Ascending aorta (tissue), 2 donors: ENCODE measurements around the gene ZFYVE28. TPM values are rescaled to one million over a fixed set of nuclear protein-coding genes. Genes with fewer than 3 reads are reported as not detected.
A peak's percentile ranks its signal among the peaks of the same experiment; 100 is the strongest.

Source experiments
- DNase-seq, 2 donors: peaks; one replicate each; pipeline ENCODE4 v3.0.0-alpha.2; 2019; ENCODE audit warnings: low spot score in 2 of 2
- H3K27ac ChIP-seq, 2 donors: fragments of 200-600 bp; sonication (generic); one replicate each; pipeline ENCODE4 v1.5.1; 2016 to 2017; ENCODE audit warnings: mild to moderate bottlenecking in 1 of 2
- H3K27me3 ChIP-seq: fragments of 200-600 bp; sonication (generic); one replicate; pipeline ENCODE4 v1.5.1; 2017
- H3K36me3 ChIP-seq, 2 donors: fragments of 200-600 bp; sonication (generic); one replicate each; pipeline ENCODE4 v1.5.1; 2016
- H3K4me1 ChIP-seq, 2 donors: fragments of 200-600 bp; sonication (generic); one replicate each; pipeline ENCODE4 v1.5.1; 2016 to 2017; ENCODE audit warnings: mild to moderate bottlenecking in 1 of 2
- H3K4me3 ChIP-seq, 2 donors: fragments of 200-600 bp; sonication (generic); one replicate each; pipeline ENCODE4 v1.5.1; 2016 to 2017; ENCODE audit warnings: mild to moderate bottlenecking in 1 of 2
- H3K9me3 ChIP-seq, 2 donors: fragments of 200-600 bp; sonication (generic); one replicate each; pipeline ENCODE4 v1.5.1; 2016
- CTCF ChIP-seq, 3 experiments: fragments of 200-600 bp in 2 of 3; fragments of 450-650 bp in 1 of 3; sonication (generic) in 2 of 3; IDR thresholded peaks; one replicate each; pipeline ENCODE4 v1.5.1; 2016 to 2019; ENCODE audit warnings: antibody characterized with exemption in 3 of 3, mild to moderate bottlenecking in 1 of 3, moderate library complexity in 1 of 3
- intact Hi-C: fragments of 100-400 bp; cut with DNase I; formaldehyde crosslinking; loops from one replicate; pipeline ENCODE4 v1.15.1; 2023
- total RNA-seq: library from RNA; depleted of rRNA; stranded (reverse); fragments of >200 nt; gene quantifications from one replicate; pipeline ENCODE4 v1.1.0, GENCODE V29; 2016

The ZFYVE28 gene
- total RNA-seq, 1 donor from 2014 or later = 12.3 TPM

GRCh38 chr4:2301225-2301642 is 117.2 kb downstream of the ZFYVE28 start:
- no peak for TF ChIP-seq CTCF (IDR thresholded peaks at IDR 0.05)
- DNase-seq = no peak
- no peak overlapping the region for H3K27ac ChIP-seq

GRCh38 chr4:2300431-2301224 is 117.8 kb downstream of the ZFYVE28 start:
- intact Hi-C loops = no loop called here
- H3K9me3 ChIP-seq = no peaks in the 10 kb centered on the region
- H3K4me3 ChIP-seq = no peak overlapping the region
- H3K27me3 ChIP-seq = no peaks in the 10 kb centered on the region
- no peak for TF ChIP-seq CTCF (IDR thresholded peaks at IDR 0.05)
- no peak overlapping the region for H3K27ac ChIP-seq
- DNase-seq = peak in 1 of 2 donors; percentile 56
- H3K36me3 ChIP-seq = peaks cover 0 to 5% of the 10 kb centered on the region in 2 donors
- H3K4me1 ChIP-seq = no peaks in the 10 kb centered on the region

More at GRCh38 chr4:2301225-2301642, 117.2 kb downstream of the ZFYVE28 start:
- Histone ChIP-seq H3K36me3 (peaks cover 0 to 5% of the 10 kb centered on the region in 2 donors), H3K27me3 (no peaks in the 10 kb centered on the region), H3K9me3 (no peaks in the 10 kb centered on the region), H3K4me1 (no peaks in the 10 kb centered on the region), H3K4me3 (no peak overlapping the region)
- intact Hi-C loops = no loop called here

GRCh38 chr4:2299794-2300193 is 118.7 kb downstream of the ZFYVE28 start:
- intact Hi-C loops = no loop called here
- H3K9me3 ChIP-seq = no peaks in the 10 kb centered on the region
- no peak overlapping the region for H3K4me3 ChIP-seq
- no peak overlapping the region for H3K27ac ChIP-seq
- TF ChIP-seq CTCF (IDR thresholded peaks at IDR 0.05) = no peak
- peaks cover 0 to 5% of the 10 kb centered on the region in 2 donors for H3K36me3 ChIP-seq
- peak in 1 of 2 donors; percentile 33 for DNase-seq
- H3K27me3 ChIP-seq = no peaks in the 10 kb centered on the region
- H3K4me1 ChIP-seq = no peaks in the 10 kb centered on the region

- no peaks in the 10 kb centered on the region for H3K4me1 ChIP-seq
- H3K27ac ChIP-seq = no peak overlapping the region
- no peak for TF ChIP-seq CTCF (IDR thresholded peaks at IDR 0.05)
- H3K4me3 ChIP-seq = no peak overlapping the region
- H3K27me3 ChIP-seq = no peaks in the 10 kb centered on the region
- H3K9me3 ChIP-seq = no peaks in the 10 kb centered on the region
- intact Hi-C loops = no loop called here
- peak in 1 of 2 donors; percentile 53 for DNase-seq
- H3K36me3 ChIP-seq = peaks cover 0 to 5% of the 10 kb centered on the region in 2 donors
Measured at GRCh38 chr4:2298532-2298991, 119.9 kb downstream of the ZFYVE28 start.

GRCh38 chr4:2297606-2298531 is 120.6 kb downstream of the ZFYVE28 start:
- Histone ChIP-seq H3K36me3 (peaks cover 0 to 5% of the 10 kb centered on the region in 2 donors), H3K4me3 (no peak overlapping the region), H3K9me3 (no peaks in the 10 kb centered on the region), H3K4me1 (no peaks in the 10 kb centered on the region), H3K27me3 (no peaks in the 10 kb centered on the region), H3K27ac (no peak overlapping the region)
- intact Hi-C loops = no loop called here
- DNase-seq = peak in 1 of 2 donors; percentile 5
- no peak for TF ChIP-seq CTCF (IDR thresholded peaks at IDR 0.05)
